Prostate gland (tissue), 2 donors: Measurements from ENCODE around the gene REEP3.

Experiments
- POLR2A ChIP-seq: fragments of 450-650 bp; IDR thresholded peaks from one replicate; pipeline ENCODE4 v1.6.1; 2016; ENCODE audit warnings: antibody characterized with exemption, mild to moderate bottlenecking
- POLR2AphosphoS5 ChIP-seq: sonication (generic); formaldehyde crosslinking; IDR thresholded peaks from one replicate; pipeline ENCODE4 v1.6.1; 2017; ENCODE audit warnings: antibody characterized with exemption
- TF ChIP-seq, protein P1 (sequence below), 4 experiments: fragments of 200-600 bp in 2 of 4; fragments of 450-650 bp in 2 of 4; sonication (generic) in 2 of 4; IDR thresholded peaks; 1 replicate in 3 of 4; 2 replicates in 1 of 4; pipeline ENCODE4 v1.5.1; 2016 to 2019; ENCODE audit warnings: antibody characterized with exemption in 4 of 4, mild to moderate bottlenecking in 2 of 4, moderate library complexity in 2 of 4

DNA sequence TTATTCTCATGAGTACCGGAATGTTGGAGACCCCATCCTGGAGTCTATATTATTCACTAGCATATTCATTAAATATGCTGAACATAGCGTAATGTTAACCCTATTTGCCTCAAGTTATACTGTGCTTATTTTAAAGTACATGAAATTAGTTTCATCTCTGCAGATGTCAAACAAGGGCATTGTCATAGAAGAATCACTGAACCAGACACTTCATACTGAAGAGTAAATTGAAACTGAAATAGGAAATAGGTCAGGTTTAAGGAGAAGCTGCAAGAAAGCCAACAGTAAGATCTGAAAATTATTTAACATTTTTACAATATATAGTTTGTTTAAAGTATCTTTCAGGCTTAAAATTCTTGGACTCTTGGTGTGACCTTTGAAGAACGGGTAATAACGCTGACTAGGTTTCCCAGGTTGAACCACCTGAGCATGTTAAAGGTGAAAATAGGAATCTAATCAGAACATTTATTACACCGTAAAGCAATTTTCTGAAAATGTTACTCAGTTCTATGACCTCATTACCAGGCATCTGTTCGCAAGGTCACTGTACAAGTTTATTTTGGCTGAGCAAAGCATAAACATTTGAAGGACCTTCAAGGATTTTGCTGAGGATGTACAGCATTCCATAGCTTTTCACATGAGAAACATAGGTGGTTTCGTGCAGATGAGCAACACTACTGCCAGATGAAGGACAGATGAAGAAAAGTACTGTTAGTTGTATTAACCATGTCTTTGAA is 82.7 kb downstream of the REEP3 start:
- TF ChIP-seq, protein P1, sequence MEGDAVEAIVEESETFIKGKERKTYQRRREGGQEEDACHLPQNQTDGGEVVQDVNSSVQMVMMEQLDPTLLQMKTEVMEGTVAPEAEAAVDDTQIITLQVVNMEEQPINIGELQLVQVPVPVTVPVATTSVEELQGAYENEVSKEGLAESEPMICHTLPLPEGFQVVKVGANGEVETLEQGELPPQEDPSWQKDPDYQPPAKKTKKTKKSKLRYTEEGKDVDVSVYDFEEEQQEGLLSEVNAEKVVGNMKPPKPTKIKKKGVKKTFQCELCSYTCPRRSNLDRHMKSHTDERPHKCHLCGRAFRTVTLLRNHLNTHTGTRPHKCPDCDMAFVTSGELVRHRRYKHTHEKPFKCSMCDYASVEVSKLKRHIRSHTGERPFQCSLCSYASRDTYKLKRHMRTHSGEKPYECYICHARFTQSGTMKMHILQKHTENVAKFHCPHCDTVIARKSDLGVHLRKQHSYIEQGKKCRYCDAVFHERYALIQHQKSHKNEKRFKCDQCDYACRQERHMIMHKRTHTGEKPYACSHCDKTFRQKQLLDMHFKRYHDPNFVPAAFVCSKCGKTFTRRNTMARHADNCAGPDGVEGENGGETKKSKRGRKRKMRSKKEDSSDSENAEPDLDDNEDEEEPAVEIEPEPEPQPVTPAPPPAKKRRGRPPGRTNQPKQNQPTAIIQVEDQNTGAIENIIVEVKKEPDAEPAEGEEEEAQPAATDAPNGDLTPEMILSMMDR (IDR thresholded peaks at IDR 0.05) = no peak
- TF ChIP-seq POLR2A = no peak
- no peak for TF ChIP-seq POLR2AphosphoS5
